Gastrocnemius medialis (tissue), 4 donors: ENCODE results near the gene FRMD5. TPM values are rescaled to one million over a fixed set of nuclear protein-coding genes. Genes with fewer than 3 reads are reported as not detected.
A peak's percentile ranks its signal among the peaks of the same experiment; 100 is the strongest.

Experiments
- ATAC-seq, 2 donors: fragments of 150-250 bp; one replicate each; pipeline ENCODE4 v1.9.1; 2016
- DNase-seq, 2 donors: peaks; one replicate each; pipeline ENCODE4 v3.0.0-alpha.2; 2019
- H3K27ac ChIP-seq, 4 donors: fragments of 200-600 bp; sonication (generic); 1 replicate in 1 of 4; 2 replicates in 3 of 4; pipeline ENCODE4 v1.5.1; 2016 to 2018; ENCODE audit warnings: mild to moderate bottlenecking in 2 of 4, moderate library complexity in 1 of 4
- H3K27me3 ChIP-seq, 3 donors: fragments of 200-600 bp; sonication (generic) in 2 of 3; 1 replicate in 1 of 3; 2 replicates in 2 of 3; pipeline versions ENCODE4 v1.5.1 to v1.6.0; 2016 to 2019; ENCODE audit warnings: mild to moderate bottlenecking in 1 of 3, moderate library complexity in 1 of 3
- H3K36me3 ChIP-seq, 2 donors: fragments of 200-600 bp; sonication (generic) in 1 of 2; one replicate each; pipeline ENCODE4 v1.5.1; 2017 to 2018
- H3K4me1 ChIP-seq, 2 donors: fragments of 200-600 bp; sonication (generic) in 1 of 2; one replicate each; pipeline ENCODE4 v1.5.1; 2016 to 2017; ENCODE audit warnings: mild to moderate bottlenecking in 2 of 2
- H3K4me3 ChIP-seq, 4 donors: fragments of 200-600 bp; sonication (generic) in 3 of 4; 1 replicate in 1 of 4; 2 replicates in 3 of 4; pipeline ENCODE4 v1.5.1; 2016 to 2019; ENCODE audit warnings: mild to moderate bottlenecking in 2 of 4
- H3K9me3 ChIP-seq, 3 donors: fragments of 200-600 bp; sonication (generic) in 2 of 3; 1 replicate in 1 of 3; 2 replicates in 2 of 3; pipeline ENCODE4 v1.5.1; 2016 to 2019
- CTCF ChIP-seq, 5 experiments: fragments of 450-650 bp in 3 of 5; fragments of 200-600 bp in 2 of 5; sonication (generic) in 2 of 5; IDR thresholded peaks in 4 of 5; conservative IDR thresholded peaks in 1 of 5; 1 replicate in 4 of 5; 2 replicates in 1 of 5; pipeline ENCODE4 v1.5.1; 2016 to 2019; ENCODE audit warnings: antibody characterized with exemption in 5 of 5, mild to moderate bottlenecking in 3 of 5, moderate library complexity in 3 of 5
- POLR2A ChIP-seq, 2 donors: fragments of 450-650 bp; IDR thresholded peaks; one replicate each; pipeline ENCODE4 v1.6.1; 2017; ENCODE audit warnings: antibody characterized with exemption in 2 of 2, mild to moderate bottlenecking in 2 of 2, moderate library complexity in 2 of 2
- in situ Hi-C, 4 donors: fragments of 200-750 bp; cut with MboI; loops; one replicate each; pipeline versions ENCODE4 v1.15.0 to v1.8.0; 2017; ENCODE audit warnings: low sequenced_read_pairs in 4 of 4
- intact Hi-C: fragments of 100-400 bp; cut with DNase I; formaldehyde crosslinking; loops from one replicate; pipeline ENCODE4 v1.15.1; 2023; ENCODE audit warnings: low total_unique reads
- total RNA-seq, 4 donors: library from RNA; depleted of rRNA; stranded (reverse); fragments of >200 nt; gene quantifications; one replicate each; pipeline versions ENCODE4 v1.1.0 to v1.2.3, GENCODE V29; 2016

Gene FRMD5
- total RNA-seq, 4 donors from 2014 or later: 0.04 TPM; not detected in 3

DNA sequence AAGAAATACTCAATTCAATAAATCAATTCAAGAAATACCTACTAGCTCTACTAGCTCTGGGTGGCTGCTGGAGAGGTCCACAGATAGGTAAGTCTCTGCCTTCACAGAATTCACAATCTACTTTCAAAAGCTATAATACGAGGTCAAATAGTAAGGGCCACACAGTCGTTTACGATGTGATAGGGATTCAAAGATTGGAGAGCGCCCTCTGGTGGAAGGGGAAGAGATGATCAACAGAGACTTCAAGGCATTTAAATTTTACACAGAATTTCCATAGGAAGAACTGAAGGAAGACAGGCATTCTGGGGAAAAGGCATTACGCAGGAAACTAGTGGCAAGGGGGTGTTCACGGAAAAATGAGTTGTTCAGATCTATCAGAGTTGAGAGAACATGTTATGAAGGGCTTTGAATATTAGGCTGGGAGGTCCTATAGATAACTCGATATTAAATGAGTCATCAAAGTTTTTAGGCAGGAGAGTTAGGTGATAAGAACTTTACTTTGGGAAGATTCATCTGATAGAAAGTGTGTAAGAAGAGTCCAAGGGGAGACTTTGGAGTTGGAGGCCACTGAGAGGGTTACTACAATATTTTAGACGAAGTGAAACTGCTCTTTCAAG, 128.8 kb downstream of the FRMD5 start:
- Histone ChIP-seq H3K4me3 (no peak overlapping the region), H3K27me3 (no peaks in the 10 kb centered on the region), H3K27ac (no peak overlapping the region), H3K36me3 (no peaks in the 10 kb centered on the region), H3K9me3 (no peaks in the 10 kb centered on the region), H3K4me1 (no peaks in the 10 kb centered on the region)
- no peak for DNase-seq
- intact Hi-C loops (loop anchor here (2.0 kb wide), 1 partner anchor 164 kb away; no protein-coding TSS in a partner anchor), in situ Hi-C loops (loop anchor here in 2 of 4 donors (10.0 kb wide), 1 partner anchor 162 kb away; no protein-coding TSS in a partner anchor)
- no peak for ATAC-seq
- TF ChIP-seq POLR2A (IDR thresholded peaks at IDR 0.05): no peak
- peak in 4 of 5 experiments; percentile 19 to 54 (median 42) for TF ChIP-seq CTCF (IDR thresholded peaks at IDR 0.05 in 4 of 5, conservative IDR thresholded peaks at IDR 0.05 in 1 of 5)

GRCh38 chr15:44064706-44065105, 130.4 kb downstream of the FRMD5 start:
- H3K36me3 ChIP-seq: no peaks in the 10 kb centered on the region
- no peak for TF ChIP-seq CTCF (IDR thresholded peaks at IDR 0.05 in 4 of 5, conservative IDR thresholded peaks at IDR 0.05 in 1 of 5)
- no peak for TF ChIP-seq POLR2A (IDR thresholded peaks at IDR 0.05)
- H3K9me3 ChIP-seq: no peaks in the 10 kb centered on the region
- in situ Hi-C loops: loop anchor here in 2 of 4 donors (10.0 kb wide), 1 partner anchor 160 kb away; no protein-coding TSS in a partner anchor
- ATAC-seq (no peak), DNase-seq (no peak)
- no peaks in the 10 kb centered on the region for H3K4me1 ChIP-seq
- H3K27me3 ChIP-seq: no peaks in the 10 kb centered on the region
- no peak overlapping the region for H3K27ac ChIP-seq
- H3K4me3 ChIP-seq: no peak overlapping the region
- intact Hi-C loops: no loop called here

- Histone ChIP-seq H3K36me3 (no peaks in the 10 kb centered on the region), H3K4me3 (no peak overlapping the region), H3K27me3 (no peaks in the 10 kb centered on the region), H3K27ac (no peak overlapping the region), H3K9me3 (no peaks in the 10 kb centered on the region), H3K4me1 (no peaks in the 10 kb centered on the region)
- in situ Hi-C loops (no loop called here), intact Hi-C loops (no loop called here)
- DNase-seq (no peak), ATAC-seq (no peak)
- TF ChIP-seq CTCF (IDR thresholded peaks at IDR 0.05 in 4 of 5, conservative IDR thresholded peaks at IDR 0.05 in 1 of 5) (no peak), POLR2A (IDR thresholded peaks at IDR 0.05) (no peak)
Observed at GRCh38 chr15:44058126-44058525, 136.9 kb downstream of the FRMD5 start.

GRCh38 chr15:44045661-44046060, 149.4 kb downstream of the FRMD5 start:
- TF ChIP-seq POLR2A (IDR thresholded peaks at IDR 0.05): no peak
- no peak for TF ChIP-seq CTCF (IDR thresholded peaks at IDR 0.05 in 4 of 5, conservative IDR thresholded peaks at IDR 0.05 in 1 of 5)
- no peak overlapping the region for H3K4me3 ChIP-seq
- no peaks in the 10 kb centered on the region for H3K9me3 ChIP-seq
- H3K36me3 ChIP-seq: no peaks in the 10 kb centered on the region
- H3K27me3 ChIP-seq: no peaks in the 10 kb centered on the region
- no peaks in the 10 kb centered on the region for H3K4me1 ChIP-seq
- H3K27ac ChIP-seq: no peak overlapping the region
- DNase-seq: no peak
- no peak for ATAC-seq
- in situ Hi-C loops (no loop called here), intact Hi-C loops (no loop called here)

DNA sequence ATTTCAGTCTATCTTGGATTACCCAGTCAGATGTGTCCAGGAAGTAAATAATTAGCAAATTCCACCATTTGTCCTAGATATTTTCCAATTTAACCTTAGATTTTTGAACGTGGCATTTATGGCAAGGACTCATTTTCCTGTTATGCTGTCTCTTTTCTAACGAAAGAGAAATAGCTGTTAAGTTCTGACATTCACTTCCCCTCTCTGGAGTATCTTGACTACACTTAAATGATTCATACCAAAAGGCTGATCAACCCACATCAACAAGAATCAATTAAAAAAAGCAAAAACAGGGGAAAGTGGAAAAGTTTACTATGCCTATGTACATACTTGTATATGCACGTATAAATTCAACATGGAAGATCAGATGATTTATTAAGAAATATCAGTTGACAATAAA, 149.9 kb downstream of the FRMD5 start:
- H3K4me1 ChIP-seq: no peaks in the 10 kb centered on the region
- no peak for ATAC-seq
- in situ Hi-C loops: no loop called here
- H3K36me3 ChIP-seq: no peaks in the 10 kb centered on the region
- H3K4me3 ChIP-seq: no peak overlapping the region
- TF ChIP-seq CTCF (IDR thresholded peaks at IDR 0.05 in 4 of 5, conservative IDR thresholded peaks at IDR 0.05 in 1 of 5) (no peak), POLR2A (IDR thresholded peaks at IDR 0.05) (no peak)
- no peak for DNase-seq
- H3K27ac ChIP-seq: no peak overlapping the region
- no peaks in the 10 kb centered on the region for H3K27me3 ChIP-seq
- H3K9me3 ChIP-seq: no peaks in the 10 kb centered on the region
- intact Hi-C loops: no loop called here
